HG03108 (cell line): ENCODE measurements around the gene PTPN13.
"Not testable (repeated sequence)": the region's sequence is repeated elsewhere in the genome, so short reads cannot be mapped to it uniquely, and the experiment has no call there.

Experiments used
- ATAC-seq: cut with Tn5 transposase; IDR thresholded peaks from one replicate; pipeline ENCODE4 v1.9.1; 2021; ENCODE audit warnings: moderate library complexity; ENCODE audit not compliant: unreplicated experiment

The PTPN13 gene

DNA sequence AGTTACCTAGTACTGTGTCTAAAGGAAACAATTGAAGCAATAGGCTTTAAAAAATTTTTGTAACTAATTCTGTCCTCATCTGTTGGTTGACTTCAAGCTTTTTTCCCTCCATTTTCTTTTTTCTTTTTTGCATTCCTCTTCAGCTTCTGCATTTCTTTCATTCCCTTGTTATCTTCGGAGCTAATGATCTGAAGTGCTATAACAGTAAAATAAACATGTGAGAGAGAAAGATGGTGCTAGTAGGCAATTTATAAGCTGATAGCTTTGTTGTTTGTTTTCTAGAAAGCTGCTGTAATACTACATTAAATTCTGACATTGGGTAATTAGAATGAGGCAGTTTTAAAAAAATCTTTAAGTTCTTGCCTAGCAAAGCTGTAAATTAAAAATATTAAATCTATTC lies 37.1 kb downstream of the PTPN13 start:
- ATAC-seq = no peak

DNA sequence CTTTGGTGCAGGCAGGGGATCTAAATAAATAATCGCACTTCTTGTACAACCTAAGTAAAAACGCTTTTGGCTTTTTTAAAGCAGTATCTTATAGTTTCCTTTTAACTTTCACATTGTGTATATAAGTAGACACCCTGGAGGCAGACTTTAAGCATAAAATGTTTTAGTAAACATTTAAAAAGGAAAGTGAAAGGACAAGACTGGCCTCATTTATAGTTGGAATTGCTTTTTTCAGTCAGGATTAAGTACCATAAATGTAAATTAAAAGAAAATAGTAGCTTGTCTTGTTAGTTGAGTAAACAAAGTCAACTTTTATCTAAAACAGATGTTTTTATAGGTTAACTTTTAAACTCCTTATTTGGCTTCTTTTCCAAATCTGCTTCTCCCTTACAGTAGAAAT lies 39.7 kb downstream of the PTPN13 start:
- ATAC-seq = no peak

DNA sequence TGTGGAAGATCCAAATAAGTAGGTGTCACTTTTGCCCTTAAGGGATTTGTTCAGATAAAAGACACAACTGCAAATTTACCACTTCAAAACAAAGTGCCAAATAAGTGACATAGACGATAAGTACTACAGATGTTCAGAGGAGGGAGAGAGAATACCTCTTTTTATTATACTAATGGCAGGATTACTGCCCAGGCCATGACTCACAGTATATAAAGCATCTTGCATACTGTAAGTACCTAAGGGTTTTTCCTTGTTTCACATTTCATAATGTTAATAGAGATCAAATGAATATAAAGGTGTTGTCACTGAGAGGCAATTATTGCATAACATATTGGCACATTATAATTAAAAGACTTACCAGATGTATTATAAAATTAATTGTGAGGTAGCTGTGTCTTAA lies 46.4 kb downstream of the PTPN13 start:
- no peak for ATAC-seq

DNA sequence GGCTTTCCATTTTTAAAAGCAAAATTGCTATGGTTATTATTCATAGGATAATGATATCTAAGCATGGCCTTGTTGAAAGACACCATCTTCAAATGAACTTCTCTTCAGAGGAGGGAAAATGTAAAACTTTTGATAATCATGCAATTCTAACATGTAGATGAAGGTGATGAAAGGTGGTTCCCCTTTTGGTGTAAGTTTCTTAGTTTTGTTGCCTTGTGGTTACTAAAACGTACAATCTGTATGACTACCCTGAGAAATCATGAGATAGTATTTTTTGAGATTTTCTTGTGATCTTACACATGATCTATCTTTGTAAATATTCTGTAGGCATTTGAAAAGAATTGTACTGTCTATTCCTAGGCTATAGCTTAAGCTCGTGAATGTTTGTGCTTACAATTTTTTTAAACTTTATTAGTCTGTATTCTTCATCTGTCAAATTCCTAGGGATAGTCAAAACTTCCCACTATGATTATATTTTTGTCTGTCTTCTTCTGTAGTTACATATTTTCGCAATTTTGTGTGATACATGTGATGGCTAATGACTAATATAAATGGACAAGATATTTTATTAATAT lies 47.5 kb downstream of the PTPN13 start:
- ATAC-seq = no peak

DNA sequence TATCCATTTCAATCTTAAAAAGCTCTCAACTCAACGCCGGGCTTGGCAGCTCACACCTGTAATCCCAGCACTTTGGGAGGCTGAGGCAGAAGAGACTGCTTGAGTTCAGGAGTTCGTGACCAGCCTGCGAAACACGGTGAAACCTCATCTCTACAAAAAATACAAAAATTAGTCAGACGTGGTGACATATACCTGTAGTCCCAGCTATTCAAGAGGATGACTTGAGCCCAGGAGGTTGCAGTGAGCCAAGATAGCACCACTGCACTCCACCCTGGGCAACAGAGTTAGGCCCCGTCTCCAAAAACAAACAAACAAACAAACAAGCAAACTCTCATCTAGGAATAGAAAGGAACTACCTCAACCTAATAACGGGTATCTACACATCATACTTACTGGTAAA lies 50.8 kb downstream of the PTPN13 start:
- no peak for ATAC-seq

DNA sequence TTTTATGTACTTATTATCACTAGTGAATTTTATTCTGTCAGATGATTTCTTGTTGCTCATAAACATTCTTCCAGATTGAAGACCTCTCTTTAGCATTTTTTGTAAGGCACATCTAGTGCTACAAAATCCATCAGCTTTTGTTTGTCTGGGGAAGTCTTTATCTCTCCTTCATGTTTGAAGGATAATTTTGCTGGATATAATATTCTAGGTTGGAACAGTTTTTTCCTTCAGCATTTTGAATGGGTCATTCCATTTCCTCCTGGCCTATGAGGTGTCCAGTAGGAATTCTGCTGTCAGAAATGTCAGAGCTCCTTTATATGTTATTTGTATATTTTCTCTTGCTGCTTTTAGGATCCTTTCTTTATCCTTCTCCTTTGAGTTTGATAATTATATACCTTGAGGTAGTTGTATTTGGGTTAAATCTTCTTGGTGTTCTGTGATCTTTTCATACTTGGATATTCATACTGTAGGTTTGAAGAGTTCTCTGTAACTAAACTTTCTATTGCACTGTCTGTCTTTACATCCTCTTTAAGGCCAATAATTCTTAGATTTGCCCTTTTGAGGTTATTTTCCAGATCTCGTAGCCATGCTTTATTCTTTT lies 58.3 kb downstream of the PTPN13 start:
- no peak for ATAC-seq

DNA sequence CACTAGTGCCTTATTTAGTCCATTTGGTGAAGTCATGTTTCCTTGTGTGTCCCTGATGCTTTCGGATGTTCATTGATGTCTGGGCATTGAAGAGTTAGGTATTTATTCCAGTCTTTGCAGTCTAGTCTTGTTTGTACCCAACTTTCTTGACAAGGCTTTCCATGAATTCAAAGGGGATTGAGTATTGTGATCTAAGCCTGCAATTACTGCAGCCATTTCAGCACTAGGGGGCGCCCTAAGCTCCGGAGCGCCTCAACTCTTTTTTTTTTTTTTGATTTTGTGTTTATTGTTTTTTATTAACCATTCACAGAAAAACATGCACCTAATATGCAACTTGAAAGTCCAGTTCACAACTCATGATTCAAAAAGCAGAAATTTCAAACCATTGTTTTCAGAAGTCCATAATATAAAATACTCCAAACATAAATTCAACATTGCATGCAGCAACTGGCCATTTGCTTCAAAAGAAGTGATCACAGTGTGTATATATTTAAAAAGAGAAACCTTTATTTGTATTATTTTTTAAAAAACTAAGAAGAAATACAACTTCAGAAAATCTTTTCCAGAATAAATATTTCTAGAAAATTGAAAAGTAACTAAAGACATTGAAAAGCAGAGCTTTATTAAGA lies 59.2 kb downstream of the PTPN13 start:
- no peak for ATAC-seq

DNA sequence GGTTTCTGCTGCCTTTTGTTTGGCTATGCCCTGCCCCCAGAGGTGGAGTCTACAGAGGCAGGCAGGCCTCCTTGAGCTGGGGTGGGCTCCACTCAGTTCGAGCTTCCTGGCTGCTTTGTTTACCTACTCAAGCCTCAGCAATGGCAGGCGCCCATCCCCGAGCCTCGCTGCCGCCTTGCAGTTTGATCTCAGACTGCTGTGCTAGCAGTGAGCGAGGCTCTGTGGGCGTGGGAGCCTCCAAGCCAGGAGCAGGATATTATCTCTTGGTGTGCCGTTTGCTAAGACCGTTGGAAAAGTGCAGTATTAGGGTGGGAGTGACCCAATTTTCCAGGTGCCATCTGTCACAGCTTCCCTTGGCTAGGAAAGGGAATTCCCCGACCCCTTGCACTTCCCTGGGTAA lies 62.7 kb downstream of the PTPN13 start:
- not testable (repeated sequence) for ATAC-seq

DNA sequence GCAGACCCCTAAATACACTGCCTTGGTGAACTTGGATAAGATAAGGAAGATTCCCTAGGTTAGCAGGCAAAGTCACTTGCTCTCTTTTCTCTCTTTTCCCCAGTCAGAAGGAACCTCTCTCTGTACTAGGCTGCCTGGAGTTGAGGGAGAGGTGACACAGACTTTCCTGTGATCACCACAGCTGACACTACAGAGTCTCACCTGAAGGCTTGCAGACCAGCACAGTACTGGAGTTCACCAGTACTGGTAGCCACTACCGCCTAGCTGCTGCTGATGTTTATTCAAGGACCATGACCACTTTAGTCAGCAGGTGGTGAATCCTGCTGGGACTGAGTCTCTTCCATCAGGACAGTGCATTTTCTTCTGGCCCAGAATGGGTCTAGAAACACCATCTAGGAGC lies 63.3 kb downstream of the PTPN13 start:
- no peak for ATAC-seq

DNA sequence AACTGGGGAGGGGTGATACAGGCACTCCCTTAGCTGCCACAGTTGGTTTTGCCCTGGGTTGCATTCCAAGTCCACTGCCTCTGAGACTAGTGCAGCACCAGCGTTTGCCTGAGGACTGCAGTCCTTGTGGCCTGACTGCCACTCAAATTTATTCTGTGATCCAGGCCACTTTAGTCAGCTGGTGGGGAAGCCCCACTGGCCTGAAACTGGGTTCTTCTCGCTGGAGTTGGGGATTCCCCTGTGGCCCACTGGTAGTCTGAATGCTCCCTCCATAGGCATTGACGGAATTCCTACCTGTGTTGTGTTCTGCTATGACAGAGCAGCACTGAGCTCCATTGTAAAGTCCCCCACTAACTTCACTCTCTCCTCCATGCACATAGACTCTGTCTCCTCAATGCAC lies 63.8 kb downstream of the PTPN13 start:
- no peak for ATAC-seq

DNA sequence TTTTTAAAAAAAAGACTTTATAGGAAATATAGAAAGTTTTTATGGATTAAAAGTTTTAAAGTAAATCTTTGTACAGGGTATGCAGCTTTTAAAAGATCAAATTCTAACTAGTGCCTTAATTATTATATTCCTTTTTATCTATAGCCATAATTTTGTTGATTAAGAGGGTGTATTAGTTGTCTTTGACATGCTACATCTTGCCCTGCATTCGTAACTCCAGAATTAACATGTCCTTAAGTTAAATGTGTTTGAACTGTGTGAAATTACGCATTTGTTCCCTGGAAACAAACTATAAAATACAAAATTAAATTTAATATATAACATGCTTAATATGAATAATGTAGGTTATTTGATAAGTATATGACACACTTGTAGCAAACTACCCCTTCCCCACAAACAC lies 66.3 kb downstream of the PTPN13 start:
- ATAC-seq = no peak

DNA sequence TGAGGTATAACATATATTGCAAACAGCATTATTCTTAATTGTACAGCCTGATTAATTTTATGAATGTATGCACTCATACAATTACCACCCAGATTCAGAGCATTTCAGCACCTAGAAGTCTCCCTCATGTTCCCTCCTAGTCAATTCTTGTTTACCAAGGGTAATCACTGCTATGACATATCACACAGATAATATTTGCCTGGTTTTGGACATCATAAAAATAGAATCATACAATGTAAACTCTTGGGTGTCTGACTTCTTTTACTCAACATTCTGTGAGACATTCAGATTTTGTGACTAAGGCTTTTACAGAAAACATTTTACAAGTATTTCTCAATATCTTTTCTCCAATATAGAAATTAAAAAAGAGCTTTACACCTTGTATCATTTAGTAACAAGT lies 66.9 kb downstream of the PTPN13 start:
- ATAC-seq = no peak

DNA sequence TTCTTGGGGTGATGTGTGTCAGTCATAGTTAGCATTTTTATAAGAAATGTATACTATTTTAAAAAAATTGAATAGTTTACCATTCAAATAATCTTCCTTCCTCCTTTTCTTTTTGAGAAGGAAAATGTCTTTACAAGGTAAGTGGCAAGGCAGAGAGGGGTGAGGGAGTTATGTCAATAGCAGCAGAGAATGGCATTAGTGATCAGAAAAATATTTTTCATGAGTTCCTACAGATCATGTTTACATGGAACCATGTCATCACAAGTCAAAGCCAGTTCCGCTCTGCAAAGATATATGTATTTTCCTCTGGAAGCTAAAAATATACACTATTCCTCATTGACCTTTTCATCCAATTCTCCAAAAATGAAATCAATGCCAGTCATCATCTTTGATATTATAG lies 67.3 kb downstream of the PTPN13 start:
- no peak for ATAC-seq

DNA sequence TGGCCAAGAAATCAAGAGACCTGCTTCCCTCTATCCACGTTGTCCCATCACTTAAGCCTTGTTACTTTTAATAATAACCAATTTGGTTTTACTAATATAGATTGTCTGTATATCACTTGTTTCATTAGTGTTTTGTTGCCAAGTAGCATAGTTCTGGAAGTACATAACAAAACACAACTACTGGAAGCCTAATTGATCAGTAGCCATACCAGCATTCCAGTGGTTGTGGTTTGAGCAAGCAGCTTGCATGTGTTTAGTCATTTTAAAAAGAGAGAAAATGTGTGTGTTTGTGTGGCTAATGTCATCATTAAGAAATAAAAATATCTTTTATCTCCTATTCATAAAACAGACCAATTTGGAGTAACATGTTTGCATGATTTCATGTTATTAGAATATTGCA lies 70.8 kb downstream of the PTPN13 start:
- no peak for ATAC-seq

DNA sequence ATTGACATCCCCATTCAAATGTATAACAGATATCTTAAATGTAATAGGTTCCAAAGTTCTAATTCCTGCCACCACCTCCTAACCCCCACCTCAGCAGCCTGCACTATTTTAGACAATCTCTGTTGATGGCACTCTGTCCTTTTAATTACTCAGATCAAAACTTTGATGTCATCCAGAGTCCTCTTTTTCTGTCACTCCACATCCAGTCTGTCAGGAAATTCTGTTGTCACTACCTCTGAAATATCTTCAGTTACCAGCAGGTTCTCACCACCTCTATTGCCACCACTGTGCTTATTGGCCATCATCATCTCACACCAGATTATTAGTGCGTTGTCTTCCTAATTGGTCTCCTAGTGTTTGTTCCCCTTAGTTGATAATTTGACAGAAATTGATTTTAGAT lies 76.2 kb downstream of the PTPN13 start:
- ATAC-seq = no peak

DNA sequence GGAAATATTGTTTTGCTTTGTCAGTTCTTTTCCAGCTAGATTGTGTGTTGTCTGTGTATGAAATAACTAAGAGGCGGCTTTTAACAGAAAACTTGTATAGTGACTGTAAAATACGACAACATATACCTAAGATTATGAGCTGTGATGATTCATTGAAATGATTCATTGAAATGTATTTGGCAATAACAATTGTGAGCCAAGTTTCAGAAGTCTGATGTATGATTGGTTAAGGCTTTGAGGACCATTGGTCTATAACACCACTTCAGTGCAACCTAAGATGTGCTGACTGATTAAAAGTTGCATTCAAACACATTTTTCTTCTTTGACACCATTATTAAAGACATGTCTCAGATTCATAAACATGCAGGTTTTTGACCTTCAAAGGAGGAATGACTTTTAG lies 76.6 kb downstream of the PTPN13 start:
- ATAC-seq = no peak

DNA sequence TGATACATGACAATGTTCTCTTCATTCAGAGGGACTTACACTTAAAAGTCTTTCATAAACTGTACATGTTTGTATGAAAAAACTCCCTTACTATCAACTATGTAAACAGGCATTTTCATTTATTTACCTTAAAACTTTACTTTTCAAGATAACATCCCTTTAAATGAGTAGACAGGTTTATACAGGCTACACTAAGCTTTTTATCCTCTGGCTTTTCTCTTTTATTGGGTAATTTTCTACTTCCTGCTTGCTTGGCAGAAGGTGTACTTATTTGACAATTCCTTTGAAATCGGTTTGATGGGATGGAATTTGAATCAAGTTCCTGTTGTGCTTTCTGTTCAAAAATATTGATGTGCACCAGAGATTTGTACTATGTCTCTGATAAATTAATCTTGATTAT lies 81.4 kb downstream of the PTPN13 start:
- no peak for ATAC-seq

DNA sequence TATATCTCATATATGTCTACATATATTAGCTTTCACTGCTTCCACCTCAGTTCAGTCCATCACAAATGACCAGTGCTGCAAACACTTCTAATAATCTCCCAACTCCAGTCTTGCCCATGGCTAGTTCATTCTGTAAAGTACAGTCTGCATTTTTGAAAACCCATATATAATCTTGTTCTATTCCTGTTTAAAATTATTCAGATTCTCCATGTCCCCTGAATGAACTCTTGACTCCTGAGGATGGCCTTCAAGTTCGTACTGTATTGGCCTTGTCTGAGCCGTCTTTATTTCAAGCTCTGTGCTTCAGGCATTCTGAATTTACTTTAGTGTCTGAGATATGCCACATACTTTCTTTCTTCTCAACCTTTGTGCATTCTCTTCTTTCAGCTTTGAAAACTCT lies 84.7 kb downstream of the PTPN13 start:
- no peak for ATAC-seq

DNA sequence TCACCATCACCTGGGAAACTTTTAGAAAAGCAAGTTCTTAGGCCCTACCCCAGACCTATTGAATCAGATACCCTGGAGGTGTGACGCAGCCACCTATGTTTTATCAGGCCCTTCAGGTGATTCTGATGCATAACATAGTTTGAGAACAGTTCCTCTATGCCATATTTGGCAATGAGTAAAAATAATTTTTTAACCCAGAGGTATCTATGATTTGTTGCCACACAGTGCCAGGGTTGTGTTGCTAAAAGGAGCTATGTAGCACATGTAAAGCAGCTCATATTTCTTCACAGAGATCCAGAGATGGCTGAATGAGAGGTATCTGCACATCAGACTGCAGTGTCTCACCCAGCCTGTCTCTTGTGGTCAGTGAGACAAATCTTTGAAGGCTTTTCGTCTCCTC lies 85.3 kb downstream of the PTPN13 start:
- ATAC-seq = no peak

DNA sequence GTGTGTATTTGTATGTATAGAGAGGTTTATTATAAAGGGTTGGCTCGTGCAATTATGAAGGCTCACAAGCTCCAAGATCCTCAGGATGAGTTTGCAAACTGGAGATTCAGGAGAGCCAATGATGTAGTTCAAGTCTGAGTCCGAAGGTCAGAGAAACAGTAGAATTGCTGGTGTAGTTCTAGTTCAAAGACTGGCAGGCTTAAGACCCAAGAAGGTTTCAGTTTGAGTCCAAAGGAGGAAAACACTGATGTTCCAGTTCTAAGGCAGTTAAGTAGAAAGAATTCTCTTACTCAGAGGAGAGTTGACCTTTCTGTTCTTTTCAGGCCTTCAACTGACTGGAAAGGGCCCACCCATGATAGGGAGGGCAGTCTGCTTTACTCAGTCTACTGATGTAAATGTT lies 89.1 kb downstream of the PTPN13 start:
- no peak for ATAC-seq

DNA sequence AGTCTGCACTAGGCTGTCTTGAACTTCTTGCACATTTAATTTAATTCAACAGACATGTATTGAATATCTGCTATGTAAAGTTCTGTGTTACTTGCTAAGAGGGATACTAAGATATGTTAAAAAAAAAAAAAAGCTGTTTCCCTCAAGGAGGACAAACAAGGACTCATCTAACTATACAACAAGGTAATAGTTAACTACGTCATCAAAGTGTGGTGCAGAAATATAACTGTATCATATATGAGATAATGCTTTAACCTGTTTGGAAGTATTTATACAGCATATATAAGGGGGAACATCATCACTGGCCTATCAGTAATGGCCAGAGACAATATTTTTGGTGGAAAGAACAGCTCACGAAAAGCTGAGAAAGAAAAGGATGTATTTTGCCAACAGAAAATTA lies 89.9 kb downstream of the PTPN13 start:
- no peak for ATAC-seq

DNA sequence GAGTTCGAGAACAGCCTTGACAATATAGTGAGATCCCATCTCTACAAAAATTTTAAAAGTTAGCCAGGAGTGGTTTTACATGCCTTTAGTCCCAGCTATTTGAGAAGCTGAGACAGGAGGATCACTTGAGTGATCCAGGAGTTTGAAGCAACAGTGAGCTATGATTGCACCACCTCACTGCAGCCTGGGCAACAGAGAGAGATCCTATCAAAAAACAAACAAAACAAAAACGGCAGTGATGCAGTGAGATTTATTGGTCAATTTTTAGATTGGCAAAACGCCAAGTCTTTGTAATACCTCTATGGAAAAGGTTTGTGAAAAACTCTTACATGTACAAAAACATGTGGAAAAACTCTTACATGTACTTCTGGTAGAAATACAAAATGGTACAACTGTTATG lies 91.3 kb downstream of the PTPN13 start:
- ATAC-seq = no peak

DNA sequence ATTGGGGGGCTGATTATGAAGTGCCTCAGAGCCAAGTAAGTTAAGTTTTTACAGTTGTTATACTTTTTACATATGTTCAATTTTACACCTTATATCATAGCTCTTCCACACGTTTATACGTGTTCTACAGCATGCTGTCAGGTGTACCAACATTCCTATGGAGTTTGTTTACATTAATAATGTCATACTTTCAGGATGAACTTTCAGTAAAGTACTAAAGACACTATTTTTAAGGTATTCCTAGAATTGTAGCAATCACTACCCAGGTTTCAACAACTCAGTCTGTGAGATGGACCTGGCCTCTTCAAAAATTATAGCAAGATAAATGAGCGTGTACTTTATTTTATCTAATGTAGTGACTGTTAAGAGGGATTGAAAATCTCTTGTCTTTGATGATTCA lies 92.6 kb downstream of the PTPN13 start:
- no peak for ATAC-seq
